VCaP (cell line): ENCODE results near the gene ARHGAP26.
A peak's percentile ranks its signal among the peaks of the same experiment; 100 is the strongest.

Experiments used
- H3K27ac ChIP-seq: fragments of 450-650 bp; 2 replicates; pipeline ENCODE4 v1.5.1; 2017
- TF ChIP-seq, protein P1 (sequence below): fragments of 450-650 bp; conservative IDR thresholded peaks from 2 replicates; pipeline ENCODE4 v1.5.1; 2017; ENCODE audit warnings: mild to moderate bottlenecking, moderate library complexity

The ARHGAP26 gene

DNA sequence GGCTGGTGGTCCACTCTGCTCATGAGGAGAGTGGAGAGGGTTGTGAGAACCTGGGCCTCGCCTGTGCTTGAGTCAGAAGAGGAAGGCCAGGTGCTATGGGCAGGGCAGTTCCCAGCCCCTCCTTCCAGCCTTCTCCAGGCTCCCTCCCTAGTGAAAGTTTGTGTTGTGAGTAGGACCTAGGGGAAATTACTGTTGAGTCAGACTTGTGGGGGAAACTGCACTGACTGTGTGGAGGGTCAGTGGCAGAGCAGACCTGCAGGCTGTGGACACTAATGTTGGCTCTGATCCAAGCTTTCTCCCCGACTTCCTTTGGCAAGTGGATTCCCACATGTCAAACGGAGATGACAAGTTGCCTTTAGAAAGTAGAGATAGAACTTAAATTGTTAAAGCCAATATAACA is 102.6 kb downstream of the ARHGAP26 start:
- TF ChIP-seq, protein P1, sequence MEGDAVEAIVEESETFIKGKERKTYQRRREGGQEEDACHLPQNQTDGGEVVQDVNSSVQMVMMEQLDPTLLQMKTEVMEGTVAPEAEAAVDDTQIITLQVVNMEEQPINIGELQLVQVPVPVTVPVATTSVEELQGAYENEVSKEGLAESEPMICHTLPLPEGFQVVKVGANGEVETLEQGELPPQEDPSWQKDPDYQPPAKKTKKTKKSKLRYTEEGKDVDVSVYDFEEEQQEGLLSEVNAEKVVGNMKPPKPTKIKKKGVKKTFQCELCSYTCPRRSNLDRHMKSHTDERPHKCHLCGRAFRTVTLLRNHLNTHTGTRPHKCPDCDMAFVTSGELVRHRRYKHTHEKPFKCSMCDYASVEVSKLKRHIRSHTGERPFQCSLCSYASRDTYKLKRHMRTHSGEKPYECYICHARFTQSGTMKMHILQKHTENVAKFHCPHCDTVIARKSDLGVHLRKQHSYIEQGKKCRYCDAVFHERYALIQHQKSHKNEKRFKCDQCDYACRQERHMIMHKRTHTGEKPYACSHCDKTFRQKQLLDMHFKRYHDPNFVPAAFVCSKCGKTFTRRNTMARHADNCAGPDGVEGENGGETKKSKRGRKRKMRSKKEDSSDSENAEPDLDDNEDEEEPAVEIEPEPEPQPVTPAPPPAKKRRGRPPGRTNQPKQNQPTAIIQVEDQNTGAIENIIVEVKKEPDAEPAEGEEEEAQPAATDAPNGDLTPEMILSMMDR = no peak
- H3K27ac ChIP-seq = no peak overlapping the region

DNA sequence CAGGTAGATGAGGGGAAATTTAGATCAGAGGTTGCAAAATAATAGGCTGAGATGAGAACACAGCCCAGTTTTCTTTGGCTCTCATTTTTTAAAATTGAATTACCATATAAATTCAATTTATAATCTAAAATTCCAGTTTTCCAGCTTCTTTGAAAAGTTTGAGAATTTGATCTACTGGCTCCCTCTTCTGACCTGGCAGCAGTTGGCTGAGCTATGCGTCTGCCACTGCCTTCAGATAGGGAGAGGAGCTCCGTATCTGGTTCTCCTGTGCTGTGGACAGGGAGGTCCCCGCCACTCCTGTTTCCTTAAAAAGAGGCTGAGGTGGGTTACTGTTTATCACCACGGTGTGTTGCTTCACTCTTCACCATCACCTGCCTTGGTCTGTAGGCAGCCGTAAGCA is 103.7 kb downstream of the ARHGAP26 start:
- peak overlapping the region; percentile 77 for H3K27ac ChIP-seq
- TF ChIP-seq, protein P1 = no peak

DNA sequence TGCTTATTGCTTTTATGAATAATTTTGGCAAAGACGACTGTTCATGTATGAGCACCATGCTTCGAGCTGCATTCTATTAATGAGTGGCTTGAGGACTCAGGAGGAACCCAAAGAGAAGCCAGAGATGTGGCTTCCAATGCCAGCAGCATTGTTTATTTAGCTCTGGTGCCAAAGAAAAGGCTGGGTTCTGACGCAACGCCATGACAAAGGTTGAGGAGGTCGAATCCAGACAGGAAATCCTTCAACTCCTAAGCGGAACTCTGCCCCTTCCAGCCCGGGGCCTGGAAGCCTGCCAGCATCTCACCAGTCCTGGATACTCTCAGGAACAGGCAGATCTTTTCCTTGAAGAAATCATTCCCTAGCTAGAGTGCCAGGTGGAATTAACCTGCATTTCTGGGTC is 104.4 kb downstream of the ARHGAP26 start:
- TF ChIP-seq, protein P1 = no peak
- H3K27ac ChIP-seq = peak overlapping the region; percentile 77

DNA sequence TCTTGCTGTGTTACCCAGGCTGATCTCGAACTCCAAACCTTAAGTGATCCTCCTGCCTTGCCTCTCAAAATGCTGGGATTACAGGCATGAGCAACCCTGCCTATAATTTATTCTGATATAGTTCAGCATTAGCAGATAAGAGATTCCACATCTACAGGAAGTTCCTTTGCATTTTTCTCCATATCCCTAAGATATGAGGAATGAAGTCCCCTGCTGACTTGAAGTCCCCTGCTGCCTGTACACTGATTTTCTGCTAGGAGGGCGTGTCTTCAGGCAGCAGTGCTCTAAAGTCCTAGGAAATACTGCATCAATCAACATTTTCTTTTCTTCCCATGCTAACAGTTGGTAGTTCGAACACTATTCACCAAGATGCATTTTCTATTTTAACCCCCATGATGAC is 105.8 kb downstream of the ARHGAP26 start:
- peak overlapping the region; percentile 77 for H3K27ac ChIP-seq
- TF ChIP-seq, protein P1 = no peak

DNA sequence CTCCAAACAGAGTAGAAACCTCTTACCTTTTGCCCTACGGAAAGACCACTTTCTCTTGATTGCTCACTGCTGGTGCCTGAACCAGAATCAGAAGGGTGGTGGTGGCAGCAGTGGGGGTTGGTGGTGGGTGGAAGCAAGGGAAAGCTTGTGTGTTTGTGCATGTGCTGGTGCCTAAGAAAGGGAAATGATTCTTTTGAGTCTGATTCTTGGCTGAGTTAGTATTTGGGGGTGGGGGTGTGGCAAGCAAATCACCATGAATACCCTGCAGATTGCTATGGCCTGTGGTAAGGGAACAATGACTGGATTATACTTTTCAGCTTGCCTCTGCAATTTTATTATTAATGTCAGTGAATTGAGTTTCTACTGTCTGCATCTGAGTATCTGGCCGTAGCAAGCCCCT is 106.6 kb downstream of the ARHGAP26 start:
- H3K27ac ChIP-seq = no peak overlapping the region
- TF ChIP-seq, protein P1 = no peak

DNA sequence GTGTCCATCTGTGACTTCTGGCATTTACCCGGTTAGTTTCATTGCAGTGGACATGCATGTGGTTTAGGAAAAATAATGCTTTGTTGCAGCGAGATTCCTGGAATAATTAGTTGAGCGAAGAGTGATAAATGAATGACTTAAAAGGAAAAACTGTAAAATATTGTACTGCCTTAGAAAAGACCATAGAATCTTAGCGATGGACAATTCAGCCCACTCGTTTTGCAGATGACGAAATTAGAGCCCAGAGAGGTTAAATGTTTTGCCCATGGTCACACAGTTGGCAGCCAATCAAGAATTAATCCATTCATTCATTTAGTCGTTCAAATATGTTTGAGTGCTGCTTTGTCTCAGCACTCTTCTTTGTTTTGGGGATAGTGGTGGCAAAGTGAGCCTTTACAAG is 107.9 kb downstream of the ARHGAP26 start:
- H3K27ac ChIP-seq = no peak overlapping the region
- TF ChIP-seq, protein P1 = no peak

DNA sequence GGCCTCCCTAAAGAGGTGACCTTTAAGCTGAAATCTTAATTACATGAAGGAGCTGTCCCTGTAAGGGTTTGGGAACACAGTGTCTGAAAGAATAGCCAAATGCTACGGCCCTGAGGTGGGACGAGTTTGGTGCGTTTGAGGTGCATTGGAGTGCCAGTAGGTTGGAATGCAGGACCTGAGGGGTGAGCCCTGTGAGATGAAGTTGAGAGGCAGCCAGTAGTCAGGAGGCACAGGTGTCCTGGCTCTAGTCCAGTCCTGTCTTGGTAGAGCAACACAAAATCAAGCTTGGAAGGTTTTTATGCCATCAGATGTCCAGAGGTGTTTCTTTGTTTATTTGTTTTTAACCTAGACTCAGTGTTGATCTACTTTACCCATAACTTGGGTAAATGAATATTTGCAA is 108.5 kb downstream of the ARHGAP26 start:
- TF ChIP-seq, protein P1 = no peak
- no peak overlapping the region for H3K27ac ChIP-seq
